C4-2B (cell line): ENCODE results near the gene KMT2E.

ENCODE experiments used
- H3K27ac ChIP-seq: fragments of 450-650 bp; 2 replicates; pipeline ENCODE4 v1.5.1; 2017
- CTCF ChIP-seq: fragments of 450-650 bp; conservative IDR thresholded peaks from 2 replicates; pipeline ENCODE4 v1.5.1; 2017; ENCODE audit warnings: mild to moderate bottlenecking
- ZFX ChIP-seq: fragments of 450-650 bp; IDR thresholded peaks from 2 replicates; pipeline ENCODE4 v1.6.1; 2017

The KMT2E gene

GRCh38 chr7:105055084-105055483, 41.1 kb downstream of the KMT2E start:
- TF ChIP-seq CTCF (no peak), ZFX (no peak)

GRCh38 chr7:105055621-105056020, 41.6 kb downstream of the KMT2E start:
- no peak overlapping the region for H3K27ac ChIP-seq
- TF ChIP-seq CTCF, result no peak

More at GRCh38 chr7:105055084-105055483, 41.1 kb downstream of the KMT2E start:
- no peak overlapping the region for H3K27ac ChIP-seq

- TF ChIP-seq CTCF, result no peak
- TF ChIP-seq ZFX, result no peak
- no peak overlapping the region for H3K27ac ChIP-seq
These were observed 43.5 kb downstream of the KMT2E start for GRCh38 chr7:105057472-105057871.

- H3K27ac ChIP-seq, result no peak overlapping the region
- TF ChIP-seq ZFX (no peak), CTCF (no peak)
These were observed 46.4 kb downstream of the KMT2E start for GRCh38 chr7:105060437-105060836.

GRCh38 chr7:105060923-105061322, 46.9 kb downstream of the KMT2E start:
- TF ChIP-seq ZFX (no peak), CTCF (no peak)
- H3K27ac ChIP-seq, result no peak overlapping the region

GRCh38 chr7:105065104-105065503, 51.1 kb downstream of the KMT2E start:
- H3K27ac ChIP-seq, result no peak overlapping the region

GRCh38 chr7:105067691-105068090, 53.7 kb downstream of the KMT2E start:
- TF ChIP-seq CTCF (no peak), ZFX (no peak)
- H3K27ac ChIP-seq, result no peak overlapping the region

More at GRCh38 chr7:105065104-105065503, 51.1 kb downstream of the KMT2E start:
- TF ChIP-seq CTCF (no peak), ZFX (no peak)
